Hepatocyte (in vitro differentiated cells): ENCODE data around the gene TCF7L1. TPM values are rescaled to one million over a fixed set of nuclear protein-coding genes. Genes with fewer than 3 reads are reported as not detected.

Experiments used
- DNase-seq: peaks from one replicate; pipeline ENCODE4 v3.0.0-alpha.2; 2016; ENCODE audit warnings: low spot score
- H2AFZ ChIP-seq: fragments of 200-600 bp; sonication (generic); 2 replicates; pipeline ENCODE4 v1.6.0; 2016; ENCODE audit warnings: antibody characterized with exemption, mild to moderate bottlenecking
- H3K27ac ChIP-seq: fragments of 200-600 bp; sonication (generic); 2 replicates; pipeline ENCODE4 v1.5.1; 2016; ENCODE audit warnings: mild to moderate bottlenecking
- H3K27me3 ChIP-seq: fragments of 200-600 bp; sonication (generic); 2 replicates; pipeline ENCODE4 v1.6.1; 2016
- H3K36me3 ChIP-seq: fragments of 200-600 bp; sonication (generic); replicated peaks from 2 replicates; pipeline ENCODE4 v1.5.1; 2016; ENCODE audit warnings: low read depth; ENCODE audit not compliant: insufficient read depth
- H3K4me1 ChIP-seq: fragments of 200-600 bp; sonication (generic); 2 replicates; pipeline ENCODE4 v1.5.1; 2016; ENCODE audit warnings: mild to moderate bottlenecking, moderate library complexity; ENCODE audit not compliant: insufficient read depth
- H3K4me2 ChIP-seq: fragments of 200-600 bp; sonication (generic); 2 replicates; pipeline ENCODE4 v1.6.0; 2016
- H3K4me3 ChIP-seq: fragments of 200-600 bp; sonication (generic); 2 replicates; pipeline ENCODE4 v1.5.1; 2016; ENCODE audit warnings: mild to moderate bottlenecking
- H3K79me2 ChIP-seq: fragments of 200-600 bp; sonication (generic); 2 replicates; pipeline ENCODE4 v1.6.0; 2017; ENCODE audit warnings: mild to moderate bottlenecking
- H3K9me2 ChIP-seq: fragments of 200-600 bp; sonication (generic); replicated peaks from 2 replicates; pipeline ENCODE4 v1.6.0; 2017; ENCODE audit warnings: mild to moderate bottlenecking; ENCODE audit not compliant: insufficient read depth
- H3K9me3 ChIP-seq: fragments of 200-600 bp; sonication (generic); 2 replicates; pipeline ENCODE4 v1.5.1; 2016; ENCODE audit warnings: low read depth, mild to moderate bottlenecking
- H4K20me1 ChIP-seq: fragments of 200-600 bp; sonication (generic); 2 replicates; pipeline ENCODE4 v1.6.0; 2016; ENCODE audit warnings: mild to moderate bottlenecking; ENCODE audit not compliant: insufficient read depth, poor library complexity, severe bottlenecking
- EZH2 ChIP-seq: fragments of 200-600 bp; sonication (generic); IDR thresholded peaks from 2 replicates; pipeline ENCODE4 v1.6.1; 2016; ENCODE audit warnings: antibody characterized with exemption, mild to moderate bottlenecking, borderline replicate concordance
- EZH2phosphoT487 ChIP-seq: fragments of 200-600 bp; sonication (generic); IDR thresholded peaks from one replicate; pipeline ENCODE4 v1.6.1; 2018; ENCODE audit warnings: antibody characterized with exemption, mild to moderate bottlenecking, low read depth, moderate library complexity; ENCODE audit not compliant: unreplicated experiment, severe bottlenecking
- WGBS: methylation state at CpG from one replicate; pipeline ENCODE4 v1.1.6; 2016; ENCODE audit warnings: low lambda C conversion rate; ENCODE audit errors: missing lambda C conversion rate; 5-methylcytosine and 5-hydroxymethylcytosine counted together
- polyA plus RNA-seq: library from polyadenylated mRNA; unstranded; fragments of >200 nt; fragmentation: Nextera tagmentation; extraction: Ambion mirVana; gene quantifications from 2 replicates; pipeline ENCODE4 v1.2.1, GENCODE V29; 2016
- total RNA-seq: library from RNA; depleted of rRNA; stranded (reverse); fragments of >200 nt; gene quantifications from 2 replicates; pipeline ENCODE4 v1.2.3, GENCODE V29; 2014
- TF ChIP-seq, protein P1 (sequence below): fragments of 200-600 bp; sonication (generic); IDR thresholded peaks from 2 replicates; pipeline ENCODE4 v1.5.1; 2016; ENCODE audit warnings: antibody characterized with exemption, mild to moderate bottlenecking; ENCODE audit not compliant: poor library complexity

Gene TCF7L1
- total and polyA plus RNA-seq, 2 experiments from 2014 or later = 3.7 to 20.6 TPM

DNA sequence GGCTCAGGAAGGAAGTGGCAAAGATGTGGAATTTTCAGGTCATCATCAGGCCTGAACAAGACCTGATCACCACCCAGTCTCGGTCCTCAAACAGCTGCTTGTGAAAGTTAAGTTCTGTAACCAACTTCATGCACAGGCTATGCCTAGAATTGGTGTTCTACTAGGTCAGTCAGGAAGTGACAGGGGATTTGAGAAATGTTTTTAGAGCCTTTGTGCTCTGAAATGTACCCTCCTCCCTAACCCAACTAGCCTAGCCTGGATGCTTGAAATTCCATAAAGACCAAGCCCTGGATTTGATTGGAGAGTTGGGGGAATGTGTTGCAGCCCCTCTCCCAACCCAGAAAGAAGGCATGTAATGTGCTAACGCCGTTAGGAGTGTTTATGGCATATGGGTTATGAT is 131.3 kb downstream of the TCF7L1 start:
- no peak for DNase-seq
- WGBS = 67% methylated on average over 3 of the region's 3 CpGs
- H3K27ac ChIP-seq = no peak overlapping the region
- H3K79me2 ChIP-seq = peaks cover 48% of the 10 kb centered on the region
- no peaks in the 10 kb centered on the region for H3K36me3 ChIP-seq
- no peak overlapping the region for H3K4me2 ChIP-seq
- no peak overlapping the region for H2AFZ ChIP-seq
- H3K4me3 ChIP-seq = no peak overlapping the region
- H3K27me3 ChIP-seq = no peaks in the 10 kb centered on the region
- no peaks in the 10 kb centered on the region for H3K9me3 ChIP-seq
- H3K9me2 ChIP-seq = no peaks in the 10 kb centered on the region
- TF ChIP-seq EZH2 = no peak
- TF ChIP-seq, protein P1, sequence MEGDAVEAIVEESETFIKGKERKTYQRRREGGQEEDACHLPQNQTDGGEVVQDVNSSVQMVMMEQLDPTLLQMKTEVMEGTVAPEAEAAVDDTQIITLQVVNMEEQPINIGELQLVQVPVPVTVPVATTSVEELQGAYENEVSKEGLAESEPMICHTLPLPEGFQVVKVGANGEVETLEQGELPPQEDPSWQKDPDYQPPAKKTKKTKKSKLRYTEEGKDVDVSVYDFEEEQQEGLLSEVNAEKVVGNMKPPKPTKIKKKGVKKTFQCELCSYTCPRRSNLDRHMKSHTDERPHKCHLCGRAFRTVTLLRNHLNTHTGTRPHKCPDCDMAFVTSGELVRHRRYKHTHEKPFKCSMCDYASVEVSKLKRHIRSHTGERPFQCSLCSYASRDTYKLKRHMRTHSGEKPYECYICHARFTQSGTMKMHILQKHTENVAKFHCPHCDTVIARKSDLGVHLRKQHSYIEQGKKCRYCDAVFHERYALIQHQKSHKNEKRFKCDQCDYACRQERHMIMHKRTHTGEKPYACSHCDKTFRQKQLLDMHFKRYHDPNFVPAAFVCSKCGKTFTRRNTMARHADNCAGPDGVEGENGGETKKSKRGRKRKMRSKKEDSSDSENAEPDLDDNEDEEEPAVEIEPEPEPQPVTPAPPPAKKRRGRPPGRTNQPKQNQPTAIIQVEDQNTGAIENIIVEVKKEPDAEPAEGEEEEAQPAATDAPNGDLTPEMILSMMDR = no peak
- peaks cover 11% of the 10 kb centered on the region for H3K4me1 ChIP-seq
- no peaks in the 10 kb centered on the region for H4K20me1 ChIP-seq

DNA sequence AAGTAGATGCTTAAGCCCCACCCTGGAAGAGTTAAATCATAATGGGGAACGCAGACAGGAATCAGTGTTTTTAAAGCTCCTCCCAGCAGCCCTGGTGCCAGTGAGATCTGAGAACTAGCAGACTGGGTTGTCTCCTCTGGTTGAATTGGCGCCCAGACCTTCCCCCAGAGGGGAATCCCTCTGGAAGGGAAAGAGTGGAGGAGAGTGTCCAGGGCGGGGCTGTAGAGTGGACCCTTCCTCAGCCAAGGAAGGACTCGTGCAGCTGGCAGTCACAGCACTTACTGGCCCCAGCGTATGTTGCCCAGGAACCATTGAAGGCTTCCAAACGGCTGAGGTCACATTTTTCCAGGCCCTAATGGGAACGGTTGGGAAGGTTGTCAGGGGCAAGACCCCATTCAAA is 132.1 kb downstream of the TCF7L1 start:
- no peak overlapping the region for H3K4me3 ChIP-seq
- H3K27me3 ChIP-seq = no peaks in the 10 kb centered on the region
- no peak overlapping the region for H2AFZ ChIP-seq
- no peak for TF ChIP-seq EZH2phosphoT487
- TF ChIP-seq EZH2 = no peak
- TF ChIP-seq, protein P1 = no peak
- no peaks in the 10 kb centered on the region for H3K9me2 ChIP-seq
- H3K27ac ChIP-seq = no peak overlapping the region
- peaks cover 49% of the 10 kb centered on the region for H3K79me2 ChIP-seq
- DNase-seq = no peak
- peaks cover 9% of the 10 kb centered on the region for H3K4me1 ChIP-seq
- H3K9me3 ChIP-seq = no peaks in the 10 kb centered on the region
- H4K20me1 ChIP-seq = peaks cover 4% of the 10 kb centered on the region
- WGBS = 67% methylated on average over 7 of the region's 7 CpGs
- no peak overlapping the region for H3K4me2 ChIP-seq
- H3K36me3 ChIP-seq = no peaks in the 10 kb centered on the region

- peaks cover 43% of the 10 kb centered on the region for H3K79me2 ChIP-seq
- peaks cover 5% of the 10 kb centered on the region for H3K4me1 ChIP-seq
- H3K36me3 ChIP-seq = no peaks in the 10 kb centered on the region
- peak; percentile 74 for DNase-seq
- peaks cover 6% of the 10 kb centered on the region for H4K20me1 ChIP-seq
- WGBS = 64% methylated on average over 7 of the region's 7 CpGs
- H3K9me2 ChIP-seq = no peaks in the 10 kb centered on the region
- no peak overlapping the region for H2AFZ ChIP-seq
- no peak overlapping the region for H3K27ac ChIP-seq
- TF ChIP-seq EZH2phosphoT487 = no peak
- TF ChIP-seq, protein P1 = peak; percentile 71
- no peak for TF ChIP-seq EZH2
- no peaks in the 10 kb centered on the region for H3K27me3 ChIP-seq
- no peak overlapping the region for H3K4me2 ChIP-seq
- H3K4me3 ChIP-seq = no peak overlapping the region
- H3K9me3 ChIP-seq = no peaks in the 10 kb centered on the region
These were observed 133.2 kb downstream of the TCF7L1 start for GRCh38 chr2:85266146-85267041.
